Fibroblast of skin of back (primary cell): ENCODE measurements around the gene NFATC2IP.
"Not testable (repeated sequence)": the region's sequence is repeated elsewhere in the genome, so short reads cannot be mapped to it uniquely, and the experiment has no call there.

Experiments
- DNase-seq: peaks from one replicate; pipeline ENCODE4 v3.0.0-alpha.2; 2013

Gene NFATC2IP

GRCh38 chr16:29000019-29000418, 49.3 kb downstream of the NFATC2IP start:
- no peak for DNase-seq

DNA sequence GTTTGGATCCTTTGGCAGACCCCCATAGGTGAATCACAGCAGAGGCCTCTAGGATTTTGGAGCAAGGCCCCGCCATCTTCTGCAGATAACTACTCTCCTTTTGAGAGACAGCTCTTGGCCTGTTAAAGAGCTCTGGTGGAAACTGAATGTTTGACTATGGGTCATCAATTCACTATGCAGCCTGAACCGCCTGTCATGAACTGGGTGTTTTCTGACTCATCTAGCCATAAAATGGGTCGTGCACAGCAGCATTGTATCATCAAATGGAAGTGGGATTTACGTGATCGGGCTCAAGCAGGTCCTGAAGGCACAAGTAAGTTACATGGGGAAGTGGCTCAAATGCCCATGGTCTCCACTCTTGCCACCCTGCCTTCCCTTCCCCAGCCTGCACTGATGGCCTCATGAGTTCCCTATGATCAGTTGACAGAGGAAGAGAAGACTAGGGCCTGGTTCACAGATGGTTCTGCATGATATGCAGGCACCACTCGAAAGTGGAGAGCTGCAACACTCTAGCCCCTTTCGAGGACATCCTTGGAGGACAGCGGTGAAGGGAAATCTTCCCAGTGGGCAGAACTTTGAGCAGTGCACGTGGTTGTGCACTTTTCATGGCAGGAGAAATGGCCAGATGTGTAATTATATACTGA, 53.9 kb downstream of the NFATC2IP start:
- not testable (repeated sequence) for DNase-seq

- DNase-seq = peak; percentile 30
These were observed 57.2 kb downstream of the NFATC2IP start for GRCh38 chr16:29007730-29008593.

- no peak for DNase-seq
These were observed 58.5 kb downstream of the NFATC2IP start for GRCh38 chr16:29009050-29009837.

- DNase-seq = no peak
These were observed 59.1 kb downstream of the NFATC2IP start for GRCh38 chr16:29009838-29010166.

DNA sequence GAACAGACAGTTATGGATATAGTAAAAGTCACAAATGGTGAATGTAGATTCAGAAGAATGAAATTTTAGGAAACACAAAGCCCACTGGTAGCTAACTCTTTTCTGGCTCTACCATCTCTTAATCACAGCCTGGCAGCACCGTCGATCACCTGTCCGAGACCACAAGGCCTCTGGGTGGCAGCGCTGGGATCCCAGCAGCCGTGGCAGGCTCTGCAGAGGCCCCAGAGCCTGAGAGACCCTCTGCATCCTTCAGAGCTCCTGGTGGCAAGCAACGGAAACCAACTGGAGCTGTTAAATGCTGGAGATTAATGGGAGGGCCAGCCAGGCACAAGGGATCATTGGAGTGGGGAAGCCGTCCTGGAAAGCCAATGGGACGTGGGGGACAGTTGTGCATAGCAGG, 60.4 kb downstream of the NFATC2IP start:
- DNase-seq = no peak

DNA sequence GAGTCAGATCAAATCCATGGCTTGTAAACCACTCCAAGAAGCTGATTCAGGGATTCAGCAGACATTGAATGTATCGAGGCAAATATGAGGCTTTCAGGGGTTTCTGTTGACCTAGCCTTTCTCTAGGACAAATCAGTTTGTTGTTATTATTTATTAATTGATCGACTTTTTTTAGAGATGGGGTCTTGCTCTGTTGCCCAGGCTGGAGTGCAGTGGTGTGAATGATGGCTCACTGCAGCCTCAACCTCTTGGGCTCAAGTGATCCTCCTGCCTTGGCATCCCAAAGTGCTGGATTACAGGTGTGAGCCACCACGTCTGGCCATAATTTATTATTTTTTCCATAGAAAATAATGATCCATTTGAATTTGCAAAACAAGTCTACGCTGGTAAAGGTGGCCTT, 61.1 kb downstream of the NFATC2IP start:
- DNase-seq = no peak

GRCh38 chr16:29012913-29013553, 62.3 kb downstream of the NFATC2IP start:
- no peak for DNase-seq

DNA sequence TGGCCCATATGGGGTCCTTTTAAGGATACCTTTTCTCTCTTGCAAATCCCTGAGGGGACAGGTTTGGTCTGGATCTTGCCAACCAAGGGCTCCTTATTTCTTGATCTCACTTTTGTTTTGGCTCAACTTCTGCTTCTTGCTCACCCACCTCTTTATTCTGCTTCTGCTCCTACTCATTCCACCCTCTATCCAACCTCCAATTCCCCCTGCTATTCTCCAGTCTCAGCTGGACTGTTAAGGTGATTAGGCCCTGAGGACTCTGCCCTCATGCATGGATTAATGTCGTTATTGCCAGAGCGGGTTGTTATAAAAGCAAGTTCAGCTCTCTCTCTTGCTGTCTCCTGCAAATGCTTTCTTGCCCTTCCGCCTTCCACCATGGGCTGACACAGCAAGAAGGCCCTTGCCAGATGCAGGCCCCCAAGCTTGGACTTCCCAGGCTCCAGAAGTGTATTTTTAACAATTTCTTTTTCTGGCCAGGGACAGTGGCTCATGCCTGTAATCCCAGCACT, 63.9 kb downstream of the NFATC2IP start:
- no peak for DNase-seq
